NCI-H2081 treated with DMSO at 0.1 percent for 48 hours (cell line): Measurements from ENCODE around the gene PDGFA.

ENCODE experiments used
- DNase-seq: peaks from one replicate; lab custom pipeline; 2025; lab: John Stamatoyannopoulos, UW

PDGFA gene

GRCh38 chr7:473870-474604 lies 45.6 kb downstream of the PDGFA start:
- no peak for DNase-seq

DNA sequence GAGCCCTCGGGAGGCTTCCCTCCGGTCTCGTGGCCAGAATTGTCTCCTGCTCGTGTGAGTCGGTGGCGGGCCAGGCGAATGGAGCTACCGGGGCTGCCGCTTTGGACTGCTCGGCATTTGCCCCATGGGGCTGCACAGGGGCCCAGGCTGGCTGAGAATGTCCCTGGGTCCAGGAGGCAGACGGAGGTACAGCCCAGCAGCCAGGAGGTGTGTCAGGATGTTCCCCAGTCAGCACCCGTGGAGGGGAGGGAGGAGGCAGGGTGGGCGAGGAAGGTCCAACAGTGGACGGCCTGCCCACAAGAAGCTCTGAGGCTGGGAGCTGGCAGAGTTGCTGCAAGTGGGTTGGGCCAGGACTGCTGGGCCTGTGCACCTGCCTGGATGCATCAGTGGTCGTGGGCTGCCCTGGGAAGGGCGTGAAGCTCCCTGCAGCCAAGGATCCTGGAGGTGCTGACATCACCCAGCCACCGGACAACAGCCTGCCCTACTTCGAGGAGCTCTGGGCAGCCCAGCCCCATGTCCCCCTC lies 46.4 kb downstream of the PDGFA start:
- no peak for DNase-seq

GRCh38 chr7:472640-472957 lies 47.0 kb downstream of the PDGFA start:
- no peak for DNase-seq

- DNase-seq, result no peak
Observed at GRCh38 chr7:471866-472639, 47.6 kb downstream of the PDGFA start.

DNA sequence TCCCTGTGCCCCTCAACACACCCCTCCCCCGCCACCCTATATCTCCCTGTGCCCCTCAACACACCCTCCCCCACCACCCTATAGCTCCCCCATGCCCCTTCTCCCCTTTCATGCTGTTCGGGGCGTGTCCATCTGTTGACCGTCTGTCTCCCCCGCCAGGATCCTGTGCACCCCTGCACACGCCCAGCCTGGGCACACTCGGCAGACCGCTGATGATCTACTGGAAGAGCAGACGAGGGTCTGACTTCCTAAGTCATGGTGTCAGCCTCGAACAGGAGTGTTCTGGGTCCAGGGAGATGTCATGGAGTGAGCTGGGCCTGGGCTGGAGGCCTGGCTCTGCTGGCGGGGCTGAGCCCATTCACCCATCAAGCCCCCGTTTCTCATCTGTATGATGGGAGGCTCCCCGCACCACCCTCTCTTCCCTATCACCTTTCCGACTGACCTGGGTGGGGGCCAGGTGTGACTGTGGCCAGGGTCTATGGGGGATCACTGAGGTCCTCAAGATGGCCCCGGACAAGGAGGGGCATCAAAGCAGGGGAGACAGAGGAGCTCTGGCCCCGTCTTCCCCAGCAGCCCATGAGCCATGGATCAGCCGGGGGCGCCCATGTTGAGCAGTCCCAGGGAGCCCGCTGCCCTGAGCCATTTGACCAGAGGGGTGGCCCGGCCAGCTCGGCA lies 48.3 kb downstream of the PDGFA start:
- DNase-seq, result no peak

DNA sequence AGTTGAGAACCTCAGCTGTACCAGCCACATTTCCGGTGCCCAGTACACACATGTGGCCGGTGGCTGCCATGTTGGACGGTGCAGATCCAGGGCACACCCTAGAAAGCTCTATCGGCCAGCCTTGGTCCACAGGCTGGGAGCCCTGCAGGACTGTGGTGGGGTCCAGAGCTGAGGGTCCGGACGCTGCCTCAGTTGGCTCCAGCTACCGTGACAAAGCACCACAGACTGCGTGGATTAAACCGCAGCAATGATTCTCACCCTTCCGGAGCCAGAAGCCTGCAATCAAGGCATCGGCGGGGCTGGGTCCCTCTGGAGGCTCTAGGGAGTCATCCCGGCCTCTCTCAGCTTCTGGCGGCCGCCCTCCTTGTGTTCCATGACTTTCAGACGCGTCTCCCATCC lies 50.1 kb downstream of the PDGFA start:
- DNase-seq, result no peak

DNA sequence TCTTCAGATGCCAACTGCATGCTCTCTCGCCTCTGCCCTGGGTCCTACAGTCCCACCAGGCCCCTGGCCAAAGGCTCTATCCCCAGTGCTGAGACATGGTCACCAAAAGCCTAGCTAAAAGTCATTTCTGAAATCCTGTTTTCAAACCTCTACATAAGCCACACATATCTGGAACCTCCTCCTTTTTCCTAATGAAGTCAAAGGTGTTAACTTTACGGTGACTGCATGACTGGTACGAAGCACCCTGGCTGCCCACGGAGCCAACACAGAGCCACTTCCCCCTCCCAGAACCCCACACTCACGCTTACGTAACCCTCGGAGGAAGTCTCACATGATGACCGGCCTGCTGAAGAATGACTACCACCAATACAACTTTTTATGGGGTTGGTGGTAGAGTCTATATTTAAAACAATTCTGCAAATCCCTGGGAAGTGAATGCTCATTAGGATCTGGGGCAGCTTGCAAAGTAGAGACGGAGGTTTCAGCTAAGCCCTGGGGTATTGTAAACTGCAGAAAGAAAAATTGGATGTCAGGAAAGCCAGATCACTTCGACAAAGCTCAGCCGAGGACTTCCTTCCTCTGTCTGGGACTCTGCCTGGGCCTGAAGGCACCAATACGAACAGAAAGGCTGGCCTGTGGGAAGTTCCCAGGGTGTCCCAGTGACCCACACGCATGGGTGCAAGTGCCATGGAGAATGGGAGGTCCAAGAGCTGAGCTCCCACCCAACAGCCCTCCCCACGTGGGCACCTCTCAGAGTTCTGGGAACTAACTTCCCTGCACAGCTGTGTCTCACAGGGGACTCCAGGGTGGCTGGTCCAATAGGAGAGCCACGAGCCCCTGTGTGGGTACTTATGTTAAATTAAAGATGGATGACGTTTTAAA lies 50.7 kb downstream of the PDGFA start:
- no peak for DNase-seq

GRCh38 chr7:467856-468545 lies 51.6 kb downstream of the PDGFA start:
- DNase-seq, result no peak

GRCh38 chr7:467393-467828 lies 52.2 kb downstream of the PDGFA start:
- no peak for DNase-seq

- no peak for DNase-seq
Observed at GRCh38 chr7:466465-467191, 53.0 kb downstream of the PDGFA start.

- DNase-seq, result no peak
Observed at GRCh38 chr7:465710-466400, 53.8 kb downstream of the PDGFA start.

GRCh38 chr7:464454-465401 lies 54.9 kb downstream of the PDGFA start:
- no peak for DNase-seq

DNA sequence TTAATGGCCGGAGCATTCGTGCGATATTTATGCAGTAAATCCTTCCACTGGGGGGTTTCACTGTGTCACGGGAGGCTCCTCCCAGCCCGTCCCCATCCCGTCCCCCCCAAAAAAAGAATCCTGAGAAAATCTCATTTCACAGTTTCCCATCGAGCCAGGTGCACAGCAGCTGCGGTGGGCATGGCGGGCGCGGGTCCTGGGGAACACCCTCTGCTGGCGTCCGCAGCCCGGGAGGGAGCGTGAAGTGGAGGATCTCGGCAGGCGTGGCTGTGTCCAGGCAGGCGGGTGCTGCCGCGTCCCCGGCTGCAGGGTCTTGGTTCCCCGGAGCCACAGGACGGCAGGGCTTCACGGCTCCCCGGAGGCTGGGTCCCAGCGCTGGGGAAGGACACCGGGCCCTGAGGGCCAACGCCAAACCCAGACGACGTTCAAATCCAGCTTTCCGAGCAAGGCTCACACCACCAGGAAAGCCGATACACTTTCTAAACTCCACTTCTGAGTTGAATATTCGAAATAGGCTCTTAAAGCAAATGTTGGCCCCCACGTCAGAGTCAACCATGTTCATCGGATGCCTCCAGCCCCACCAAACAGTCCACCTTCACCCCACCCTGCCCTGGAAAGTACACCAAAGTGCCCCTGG lies 55.7 kb downstream of the PDGFA start:
- no peak for DNase-seq

- DNase-seq, result no peak
Observed at GRCh38 chr7:463362-463781, 56.3 kb downstream of the PDGFA start.

- DNase-seq, result no peak
Observed at GRCh38 chr7:462173-463103, 57.2 kb downstream of the PDGFA start.

DNA sequence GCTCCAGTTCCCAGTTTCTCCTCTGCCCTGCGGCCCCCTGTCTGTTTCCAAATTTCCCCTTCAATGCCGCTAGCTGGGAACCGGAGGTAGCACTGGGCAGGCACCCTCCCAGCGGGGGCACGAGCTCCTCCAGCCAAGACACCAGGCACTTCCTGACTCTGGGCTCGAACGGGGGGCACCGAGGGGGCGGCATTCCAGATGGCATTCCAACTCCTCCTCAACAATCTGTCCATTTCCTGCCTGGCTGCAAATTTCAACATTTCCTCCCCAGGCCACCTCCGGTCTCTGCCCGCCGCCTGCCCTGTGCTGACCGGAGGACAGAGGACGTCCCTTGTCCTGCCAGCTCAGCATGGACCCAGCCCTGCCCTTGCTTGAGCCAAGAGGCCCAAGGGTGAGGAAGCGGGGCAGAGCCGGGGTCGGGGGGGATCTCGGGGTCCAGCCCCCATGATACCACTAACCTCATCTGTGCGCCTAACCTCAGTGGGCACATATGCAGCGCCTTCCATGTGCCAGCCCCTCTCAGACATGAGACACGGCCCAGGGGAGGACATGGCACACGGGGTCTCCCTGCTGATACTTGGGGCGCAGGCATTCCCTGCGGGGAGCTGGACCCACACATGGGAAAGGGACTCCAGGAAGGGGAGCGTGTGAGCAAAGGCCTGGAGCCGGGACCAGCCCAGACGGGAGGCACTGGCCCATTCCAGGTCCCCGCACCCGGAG lies 58.0 kb downstream of the PDGFA start:
- no peak for DNase-seq

DNA sequence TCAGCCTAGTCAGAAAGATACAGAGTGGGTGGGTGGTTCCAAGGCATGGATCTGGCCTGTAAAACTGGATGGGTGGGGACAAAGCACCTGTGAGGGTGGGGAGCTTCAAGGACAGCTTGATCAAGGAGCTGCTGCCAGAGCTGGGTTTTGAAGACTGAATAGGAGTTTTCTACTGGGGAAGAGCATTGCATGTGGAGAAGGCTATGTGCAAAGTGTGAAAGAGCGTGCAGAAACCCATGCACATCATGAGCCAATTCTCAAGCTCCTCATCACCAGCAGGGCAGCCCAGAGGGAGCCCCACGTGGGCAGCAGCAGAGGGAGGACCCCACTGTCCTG lies 58.6 kb downstream of the PDGFA start:
- DNase-seq, result no peak
